ENCODE results near the gene POLR1H. TPM values are rescaled to one million over a fixed set of nuclear protein-coding genes. Genes with fewer than 3 reads are reported as not detected.

The POLR1H gene
- total and polyA plus RNA-seq, 8 donors = 21.3 to 47.8 (median 36.3) TPM

- Histone ChIP-seq H3K4me3 (no peak overlapping the region), H3K36me3 (no peaks in the 10 kb centered on the region), H3K27me3 (no peaks in the 10 kb centered on the region), H3K9me3 (no peaks in the 10 kb centered on the region), H3K27ac (no peak overlapping the region), H3K4me1 (no peaks in the 10 kb centered on the region)
- ATAC-seq (no peak), DNase-seq (no peak)
- TF ChIP-seq CTCF (IDR thresholded peaks at IDR 0.05) = no peak
- intact Hi-C loops (cut with DNase I) = no loop called here
These were observed 25.3 kb upstream of the POLR1H start for GRCh38 chr6:30035784-30036183.

- Histone ChIP-seq H3K36me3 (no peaks in the 10 kb centered on the region), H3K27ac (no peak overlapping the region), H3K9me3 (no peaks in the 10 kb centered on the region), H3K27me3 (no peaks in the 10 kb centered on the region), H3K4me1 (no peaks in the 10 kb centered on the region), H3K4me3 (no peak overlapping the region)
- DNase-seq = peak in 1 of 4 donors; percentile 19
- TF ChIP-seq CTCF (IDR thresholded peaks at IDR 0.05) = peak in 1 of 2 donors; percentile 26
- peak; percentile 58 for ATAC-seq
- intact Hi-C loops (cut with DNase I) = no loop called here
These were observed 23.8 kb upstream of the POLR1H start for GRCh38 chr6:30037182-30037788.

GRCh38 chr6:30041221-30041620 lies 19.8 kb upstream of the POLR1H start:
- no peaks in the 10 kb centered on the region for H3K27me3 ChIP-seq
- H3K27ac ChIP-seq = no peak overlapping the region
- no peaks in the 10 kb centered on the region for H3K9me3 ChIP-seq
- no peak for ATAC-seq
- no peak for TF ChIP-seq CTCF (IDR thresholded peaks at IDR 0.05)
- intact Hi-C loops (cut with DNase I) = no loop called here
- no peaks in the 10 kb centered on the region for H3K36me3 ChIP-seq
- DNase-seq = no peak
- no peak overlapping the region for H3K4me3 ChIP-seq
- no peaks in the 10 kb centered on the region for H3K4me1 ChIP-seq

- Histone ChIP-seq H3K27me3 (no peaks in the 10 kb centered on the region), H3K9me3 (no peaks in the 10 kb centered on the region), H3K27ac (no peak overlapping the region), H3K4me3 (no peak overlapping the region), H3K36me3 (no peaks in the 10 kb centered on the region), H3K4me1 (no peaks in the 10 kb centered on the region)
- TF ChIP-seq CTCF (IDR thresholded peaks at IDR 0.05) = no peak
- DNase-seq = no peak
- ATAC-seq = no peak
- intact Hi-C loops (cut with DNase I) = no loop called here
These were observed 19.2 kb upstream of the POLR1H start for GRCh38 chr6:30041821-30042220.

- no peak for TF ChIP-seq CTCF (IDR thresholded peaks at IDR 0.05)
- ATAC-seq (no peak), DNase-seq (no peak)
- intact Hi-C loops (cut with DNase I) = no loop called here
- Histone ChIP-seq H3K9me3 (no peaks in the 10 kb centered on the region), H3K27me3 (no peaks in the 10 kb centered on the region), H3K4me1 (no peaks in the 10 kb centered on the region), H3K4me3 (no peak overlapping the region), H3K27ac (no peak overlapping the region), H3K36me3 (no peaks in the 10 kb centered on the region)
These were observed 18.6 kb upstream of the POLR1H start for GRCh38 chr6:30042476-30042875.
